T-cell (primary cell): ENCODE results near the gene GADL1. TPM values are rescaled to one million over a fixed set of nuclear protein-coding genes. Genes with fewer than 3 reads are reported as not detected.

Experiments used
- ATAC-seq, 4 experiments: fragments of 200-7000 bp in 3 of 4; fragments of 150-1000 bp in 1 of 4; cut with Tn5 transposase; replicated peaks in 1 of 4; 1 replicate in 3 of 4; 2 replicates in 1 of 4; pipeline ENCODE4 v1.10.0; 2021; ENCODE audit warnings: moderate library complexity in 3 of 4, mild to moderate bottlenecking in 2 of 4, moderate number of reproducible peaks in 1 of 4
- CTCF ChIA-PET, 2 donors: fragments of 300-600 bp; sonication (Branson Sonifier 250); formaldehyde crosslinking; loops; one replicate each; lab custom pipeline; 2022; ENCODE audit warnings: antibody characterized with exemption in 2 of 2; lab: Charles Lee
- POLR2A ChIA-PET, 2 donors: fragments of 300-600 bp; sonication (Branson Sonifier 250); formaldehyde crosslinking; loops; one replicate each; lab custom pipeline; 2022; ENCODE audit warnings: antibody characterized with exemption in 2 of 2; lab: Charles Lee
- DNase-seq, 35 experiments: peaks; one replicate each; pipeline versions ENCODE4 v3.0.0 to v3.0.0-alpha.2; 2013 to 2023
- H3K27ac ChIP-seq: one replicate; pipeline ENCODE4 v1.5.1; 2013; ENCODE audit warnings: low read length
- H3K27me3 ChIP-seq, 2 experiments: replicated peaks in 1 of 2; 1 replicate in 1 of 2; 2 replicates in 1 of 2; pipeline versions ENCODE4 v1.6.1 to v1.7.0; 2013; ENCODE audit warnings: low read length in 1 of 2, mixed read lengths in 1 of 2; ENCODE audit not compliant: control insufficient read depth in 2 of 2, insufficient read depth in 2 of 2; ENCODE audit errors: extremely low read depth in 1 of 2
- H3K36me3 ChIP-seq, 2 donors: 1 replicate in 1 of 2; 2 replicates in 1 of 2; pipeline versions ENCODE4 v1.6.1 to v1.7.0; 2013; ENCODE audit warnings: low read length in 1 of 2; ENCODE audit not compliant: control insufficient read depth in 2 of 2, insufficient read depth in 1 of 2; ENCODE audit errors: extremely low read depth in 1 of 2
- H3K4me1 ChIP-seq, 2 experiments: 1 replicate in 1 of 2; 2 replicates in 1 of 2; pipeline versions ENCODE4 v1.6.1 to v1.7.0; 2013; ENCODE audit warnings: low read length in 2 of 2, mixed read lengths in 1 of 2; ENCODE audit not compliant: insufficient read depth in 2 of 2, control insufficient read depth in 1 of 2; ENCODE audit errors: extremely low read depth in 1 of 2
- H3K4me3 ChIP-seq, 2 donors: 1 replicate in 1 of 2; 2 replicates in 1 of 2; pipeline versions ENCODE4 v1.5.1 to v1.7.0; 2013; ENCODE audit warnings: mild to moderate bottlenecking in 2 of 2, low read length in 1 of 2, moderate library complexity in 1 of 2; ENCODE audit not compliant: control insufficient read depth in 1 of 2; ENCODE audit errors: extremely low read depth in 1 of 2
- H3K9me3 ChIP-seq: 2 replicates; pipeline ENCODE4 v1.7.0; 2013
- H3K27ac Mint-ChIP-seq, 2 donors: one replicate each; pipeline ENCODE4 v1.8.0; 2020 to 2021; ENCODE audit warnings: mild to moderate bottlenecking in 2 of 2, mixed read lengths in 2 of 2
- H3K27me3 Mint-ChIP-seq, 2 donors: one replicate each; pipeline ENCODE4 v1.8.0; 2021 to 2022; ENCODE audit warnings: mixed read lengths in 2 of 2
- H3K36me3 Mint-ChIP-seq: one replicate; pipeline ENCODE4 v1.8.0; 2021; ENCODE audit warnings: mixed read lengths
- H3K4me1 Mint-ChIP-seq, 3 donors: one replicate each; pipeline ENCODE4 v1.8.0; 2020 to 2022; ENCODE audit warnings: mixed read lengths in 3 of 3, mild to moderate bottlenecking in 1 of 3
- H3K4me3 Mint-ChIP-seq, 3 donors: one replicate each; pipeline ENCODE4 v1.8.0; 2020 to 2022; ENCODE audit warnings: mild to moderate bottlenecking in 3 of 3, mixed read lengths in 3 of 3, moderate library complexity in 3 of 3
- H3K9me3 Mint-ChIP-seq, 3 donors: one replicate each; pipeline ENCODE4 v1.8.0; 2020 to 2022; ENCODE audit warnings: mixed read lengths in 3 of 3
- WGBS: methylation state at CpG from one replicate; pipeline ENCODE4 v1.1.5; 2013; ENCODE audit warnings: missing lambda C conversion rate; ENCODE audit not compliant: insufficient coverage; 5-methylcytosine and 5-hydroxymethylcytosine counted together
- total RNA-seq, 35 experiments: library from RNA in 6 of 35; stranded (reverse) in 6 of 35; fragments of 120-200 nt in 1 of 35; gene quantifications; one replicate each; pipeline versions ENCODE4 v1.2.1 to v1.2.4 and lab custom pipeline; 2013 to 2026

The GADL1 gene
- total RNA-seq, 5 donors from 2014 or later (not counting 1 experiment from before 2014, with no cell fraction given), result not detected

DNA sequence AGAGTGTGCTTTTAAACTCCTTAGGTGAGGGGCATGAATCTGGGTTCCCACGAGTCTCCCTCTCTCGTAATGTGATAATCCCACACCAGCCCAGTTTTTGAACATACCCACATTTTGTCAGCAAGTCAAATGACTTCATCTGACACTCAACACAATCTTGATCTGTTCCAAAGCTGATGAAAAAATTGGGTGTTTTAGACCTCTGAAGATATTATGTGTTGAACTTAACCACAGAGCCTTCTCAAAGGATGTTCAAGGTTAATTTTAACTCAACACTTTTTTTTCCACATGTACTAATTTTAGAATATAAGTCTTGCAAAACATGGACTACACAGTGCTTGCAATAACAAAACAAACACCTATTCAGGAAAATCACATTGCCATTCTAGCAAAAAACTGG is 164.9 kb downstream of the GADL1 start:
- Mint-ChIP-seq H3K36me3 (no peaks in the 10 kb centered on the region), H3K9me3 (peaks cover 0 to 6% (median 0%) of the 10 kb centered on the region in 3 donors), H3K4me1 (peaks cover 30 to 40% (median 34%) of the 10 kb centered on the region in 3 donors), H3K27ac (peak overlapping the region in 1 of 2 donors; percentile 2), H3K27me3 (no peaks in the 10 kb centered on the region), H3K4me3 (peak overlapping the region in 1 of 3 donors; percentile 24)
- peaks cover 0 to 38% of the 10 kb centered on the region in 2 experiments for H3K4me1 ChIP-seq
- ATAC-seq (peak; percentile 32 to 78 (median 46)), DNase-seq (peak in 1 of 35 experiments; percentile 15)
- no peaks in the 10 kb centered on the region for H3K9me3 ChIP-seq
- H3K27ac ChIP-seq, result no peak overlapping the region
- WGBS, result no CpG with 5 or more reads among the region's 2 CpGs
- H3K36me3 ChIP-seq, result no peaks in the 10 kb centered on the region
- no peaks in the 10 kb centered on the region for H3K27me3 ChIP-seq
- H3K4me3 ChIP-seq, result no peak overlapping the region
- ChIA-PET POLR2A (no interaction called here), CTCF (interaction anchor here in 1 of 2 donors (1.3 kb wide), 1 partner anchor 530 kb away, joined by 5 read pairs; no protein-coding TSS in a partner anchor)

GRCh38 chr3:30728143-30728542 is 166.3 kb downstream of the GADL1 start:
- peaks cover 26 to 33% (median 26%) of the 10 kb centered on the region in 3 donors for H3K4me1 Mint-ChIP-seq
- ChIA-PET CTCF (no interaction called here), POLR2A (interaction anchor here in 1 of 2 donors (0.6 kb wide), 2 partner anchors 97 to 259 kb away, joined by 3 to 12 read pairs; no protein-coding TSS in a partner anchor)
- H3K27me3 Mint-ChIP-seq, result no peaks in the 10 kb centered on the region
- Histone ChIP-seq H3K27me3 (no peaks in the 10 kb centered on the region), H3K36me3 (no peaks in the 10 kb centered on the region), H3K27ac (no peak overlapping the region), H3K4me1 (peaks cover 0 to 34% of the 10 kb centered on the region in 2 experiments), H3K4me3 (no peak overlapping the region), H3K9me3 (no peaks in the 10 kb centered on the region)
- DNase-seq, result no peak
- H3K36me3 Mint-ChIP-seq, result no peaks in the 10 kb centered on the region
- WGBS, result no CpG with 5 or more reads among the region's 4 CpGs
- ATAC-seq, result no peak
- no peak overlapping the region for H3K27ac Mint-ChIP-seq
- H3K9me3 Mint-ChIP-seq, result peaks cover 0 to 6% (median 0%) of the 10 kb centered on the region in 3 donors
- no peak overlapping the region for H3K4me3 Mint-ChIP-seq

DNA sequence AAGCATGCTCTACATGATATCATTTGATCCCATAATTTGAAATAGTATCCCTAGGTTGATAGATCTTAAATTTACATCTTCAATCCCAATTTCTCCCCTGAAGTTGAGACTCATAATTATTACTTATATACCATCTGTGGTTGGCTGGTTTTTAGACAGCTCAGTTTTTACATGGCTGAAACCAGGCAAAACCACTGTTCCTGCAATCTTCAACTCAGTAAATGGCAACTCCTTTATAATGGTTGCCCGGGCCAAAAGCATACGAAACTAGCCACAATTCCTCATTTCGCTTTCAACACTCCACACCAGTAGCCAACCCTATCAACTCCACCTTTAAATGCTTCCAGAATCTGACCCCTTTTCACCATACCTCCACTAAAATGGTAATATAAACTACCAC is 169.6 kb downstream of the GADL1 start:
- Histone ChIP-seq H3K9me3 (no peaks in the 10 kb centered on the region), H3K36me3 (no peaks in the 10 kb centered on the region), H3K4me3 (no peak overlapping the region), H3K27ac (no peak overlapping the region), H3K4me1 (peaks cover 0 to 12% of the 10 kb centered on the region in 2 experiments), H3K27me3 (no peaks in the 10 kb centered on the region)
- H3K36me3 Mint-ChIP-seq, result no peaks in the 10 kb centered on the region
- CTCF ChIA-PET, result no interaction called here
- DNase-seq, result no peak
- peaks cover 7 to 12% (median 9%) of the 10 kb centered on the region in 3 donors for H3K4me1 Mint-ChIP-seq
- no peak overlapping the region for H3K4me3 Mint-ChIP-seq
- POLR2A ChIA-PET, result no interaction called here
- peaks cover 0 to 6% (median 0%) of the 10 kb centered on the region in 3 donors for H3K9me3 Mint-ChIP-seq
- no peak for ATAC-seq
- WGBS, result 95% methylated on average over 3 of the region's 3 CpGs
- H3K27ac Mint-ChIP-seq, result no peak overlapping the region
- H3K27me3 Mint-ChIP-seq, result no peaks in the 10 kb centered on the region

- DNase-seq (no peak), ATAC-seq (no peak)
- H3K27ac ChIP-seq, result no peak overlapping the region
- H3K9me3 Mint-ChIP-seq, result peaks cover 0 to 6% (median 0%) of the 10 kb centered on the region in 3 donors
- H3K4me1 ChIP-seq, result no peaks in the 10 kb centered on the region
- H3K27me3 Mint-ChIP-seq, result no peaks in the 10 kb centered on the region
- H3K4me3 Mint-ChIP-seq, result no peak overlapping the region
- H3K27ac Mint-ChIP-seq, result no peak overlapping the region
- CTCF ChIA-PET, result interaction anchor here in 1 of 2 donors (1.3 kb wide), 1 partner anchor 30 kb away, joined by 4 read pairs; no protein-coding TSS in a partner anchor
- H3K36me3 Mint-ChIP-seq, result no peaks in the 10 kb centered on the region
- no peaks in the 10 kb centered on the region for H3K27me3 ChIP-seq
- no peaks in the 10 kb centered on the region for H3K9me3 ChIP-seq
- WGBS, result no CpG with 5 or more reads among the region's 1 CpG
- no peak overlapping the region for H3K4me3 ChIP-seq
- H3K4me1 Mint-ChIP-seq, result no peaks in the 10 kb centered on the region
- H3K36me3 ChIP-seq, result no peaks in the 10 kb centered on the region
- POLR2A ChIA-PET, result no interaction called here
Observed at GRCh38 chr3:30723211-30723610, 171.2 kb downstream of the GADL1 start.

DNA sequence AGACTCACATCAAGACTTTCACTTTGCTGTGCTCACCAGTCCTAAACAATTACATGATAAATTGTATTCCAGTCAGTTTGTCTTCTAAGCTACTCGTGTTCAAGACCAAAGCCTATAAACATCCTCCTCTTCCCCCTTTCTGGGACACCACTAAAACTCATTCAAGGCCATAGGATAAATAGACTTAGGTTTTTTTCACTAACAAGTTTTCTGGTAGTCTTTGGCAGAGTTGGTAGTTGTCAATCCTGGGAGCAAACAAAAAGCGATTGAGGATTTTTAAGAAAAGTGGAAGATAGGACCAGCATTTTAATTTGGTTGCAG is 173.2 kb downstream of the GADL1 start:
- no peak for ATAC-seq
- Histone ChIP-seq H3K27ac (no peak overlapping the region), H3K9me3 (no peaks in the 10 kb centered on the region), H3K36me3 (no peaks in the 10 kb centered on the region), H3K4me3 (no peak overlapping the region), H3K4me1 (no peaks in the 10 kb centered on the region), H3K27me3 (no peaks in the 10 kb centered on the region)
- H3K4me3 Mint-ChIP-seq, result no peak overlapping the region
- no peak overlapping the region for H3K27ac Mint-ChIP-seq
- peaks cover 0 to 6% (median 0%) of the 10 kb centered on the region in 3 donors for H3K9me3 Mint-ChIP-seq
- no peaks in the 10 kb centered on the region for H3K27me3 Mint-ChIP-seq
- H3K4me1 Mint-ChIP-seq, result no peaks in the 10 kb centered on the region
- ChIA-PET CTCF (interaction anchor here in 1 of 2 donors (0.6 kb wide), 1 partner anchor 858 kb away, joined by 4 read pairs; no protein-coding TSS in a partner anchor), POLR2A (no interaction called here)
- no peaks in the 10 kb centered on the region for H3K36me3 Mint-ChIP-seq
- WGBS, result 77% methylated on average over 1 of the region's 2 CpGs
- DNase-seq, result no peak

DNA sequence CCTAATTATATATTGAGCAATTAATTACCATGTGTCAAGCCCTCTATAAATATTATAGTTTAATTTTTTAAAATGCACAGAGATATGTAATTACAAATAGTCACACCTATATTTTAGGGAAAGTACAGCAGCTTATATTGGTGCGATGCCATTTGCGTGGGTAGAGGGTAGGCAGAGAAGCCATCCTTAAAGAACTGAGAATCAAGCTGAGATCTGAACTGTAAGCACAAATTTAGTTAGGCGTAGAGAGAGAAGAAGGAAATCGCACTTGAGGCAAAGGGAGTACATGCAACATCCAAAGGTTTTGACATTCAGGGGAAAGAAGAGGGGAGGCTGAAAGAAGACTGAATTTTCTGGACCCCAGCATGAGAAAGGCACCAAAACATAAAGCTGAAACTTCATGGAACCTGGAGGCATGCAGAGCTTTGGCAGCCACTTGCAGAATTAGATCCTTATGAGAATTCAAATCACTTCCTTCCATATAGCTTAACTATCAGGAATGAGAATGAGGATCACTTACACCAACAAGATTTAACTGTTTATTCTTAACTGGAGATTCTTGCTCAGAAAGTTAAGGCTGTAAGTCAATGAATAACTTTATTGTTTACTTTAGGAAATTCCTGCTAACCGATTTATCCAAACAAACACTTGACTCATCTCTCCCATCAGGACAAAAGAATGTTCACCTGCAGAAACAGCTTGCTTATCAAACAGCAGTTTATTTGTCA is 173.7 kb downstream of the GADL1 start:
- Mint-ChIP-seq H3K36me3 (no peaks in the 10 kb centered on the region), H3K4me1 (no peaks in the 10 kb centered on the region), H3K9me3 (peaks cover 0 to 6% (median 0%) of the 10 kb centered on the region in 3 donors), H3K27ac (no peak overlapping the region), H3K27me3 (no peaks in the 10 kb centered on the region), H3K4me3 (no peak overlapping the region)
- ChIA-PET CTCF (interaction anchor here in 1 of 2 donors (0.6 kb wide), 1 partner anchor 859 kb away, joined by 4 read pairs; no protein-coding TSS in a partner anchor), POLR2A (no interaction called here)
- H3K4me3 ChIP-seq, result no peak overlapping the region
- ATAC-seq, result no peak
- no peaks in the 10 kb centered on the region for H3K36me3 ChIP-seq
- no peaks in the 10 kb centered on the region for H3K9me3 ChIP-seq
- H3K27ac ChIP-seq, result no peak overlapping the region
- no peak for DNase-seq
- WGBS, result 100% methylated on average over 4 of the region's 5 CpGs
- H3K27me3 ChIP-seq, result no peaks in the 10 kb centered on the region
- H3K4me1 ChIP-seq, result no peaks in the 10 kb centered on the region
